Measurements from ENCODE around the gene SKAP1.

GRCh38 chr17:48294806-48295361, 135.1 kb downstream of the SKAP1 start:
- TF ChIP-seq CTCF (IDR thresholded peaks at IDR 0.05) (no peak), POLR2A (IDR thresholded peaks at IDR 0.05) (no peak)

All from thyroid gland (tissue), 4 donors.